A172 (cell line): Measurements from ENCODE around the gene TRAM2. TPM values are rescaled to one million over a fixed set of nuclear protein-coding genes. Genes with fewer than 3 reads are reported as not detected.

Experiments
- DNase-seq: peaks from one replicate; pipeline ENCODE4 v3.0.0-alpha.2; 2015; ENCODE audit warnings: low spot score
- total RNA-seq: library from RNA; depleted of rRNA; stranded (reverse); fragments of >200 nt; shearing (Covaris generic); gene quantifications from 2 replicates; pipeline ENCODE4 v1.2.3, GENCODE V29; 2014

TRAM2 gene
- total RNA-seq, 1 experiment from 2014 or later: 91.1 TPM

- DNase-seq: peak; percentile 82
These were observed 67.3 kb downstream of the TRAM2 start for GRCh38 chr6:52509281-52510212.

GRCh38 chr6:52508261-52508739, 68.6 kb downstream of the TRAM2 start:
- DNase-seq: no peak

- DNase-seq: peak; percentile 77
These were observed 69.2 kb downstream of the TRAM2 start for GRCh38 chr6:52507557-52508260.

- DNase-seq: no peak
These were observed 70.4 kb downstream of the TRAM2 start for GRCh38 chr6:52506476-52506875.

- DNase-seq: no peak
These were observed 71.0 kb downstream of the TRAM2 start for GRCh38 chr6:52505726-52506409.

- DNase-seq: no peak
These were observed 72.1 kb downstream of the TRAM2 start for GRCh38 chr6:52504782-52505136.

- peak; percentile 100 for DNase-seq
These were observed 72.7 kb downstream of the TRAM2 start for GRCh38 chr6:52503851-52504781.

- no peak for DNase-seq
These were observed 73.5 kb downstream of the TRAM2 start for GRCh38 chr6:52503323-52503747.

GRCh38 chr6:52502306-52503029, 74.4 kb downstream of the TRAM2 start:
- no peak for DNase-seq

GRCh38 chr6:52500238-52501129, 76.4 kb downstream of the TRAM2 start:
- no peak for DNase-seq

- DNase-seq: no peak
These were observed 77.1 kb downstream of the TRAM2 start for GRCh38 chr6:52499681-52500236.

GRCh38 chr6:52499026-52499425, 77.8 kb downstream of the TRAM2 start:
- DNase-seq: peak; percentile 65

GRCh38 chr6:52498538-52499017, 78.3 kb downstream of the TRAM2 start:
- DNase-seq: no peak

GRCh38 chr6:52497652-52498408, 79.0 kb downstream of the TRAM2 start:
- peak; percentile 32 for DNase-seq

GRCh38 chr6:52496631-52497030, 80.2 kb downstream of the TRAM2 start:
- no peak for DNase-seq

- no peak for DNase-seq
These were observed 80.9 kb downstream of the TRAM2 start for GRCh38 chr6:52495922-52496321.

GRCh38 chr6:52494298-52495072, 82.4 kb downstream of the TRAM2 start:
- DNase-seq: no peak
